ENCODE measurements around the gene KRT3.
"Not testable (repeated sequence)": the region's sequence is repeated elsewhere in the genome, so short reads cannot be mapped to it uniquely, and the experiment has no call there.

The KRT3 gene

DNA sequence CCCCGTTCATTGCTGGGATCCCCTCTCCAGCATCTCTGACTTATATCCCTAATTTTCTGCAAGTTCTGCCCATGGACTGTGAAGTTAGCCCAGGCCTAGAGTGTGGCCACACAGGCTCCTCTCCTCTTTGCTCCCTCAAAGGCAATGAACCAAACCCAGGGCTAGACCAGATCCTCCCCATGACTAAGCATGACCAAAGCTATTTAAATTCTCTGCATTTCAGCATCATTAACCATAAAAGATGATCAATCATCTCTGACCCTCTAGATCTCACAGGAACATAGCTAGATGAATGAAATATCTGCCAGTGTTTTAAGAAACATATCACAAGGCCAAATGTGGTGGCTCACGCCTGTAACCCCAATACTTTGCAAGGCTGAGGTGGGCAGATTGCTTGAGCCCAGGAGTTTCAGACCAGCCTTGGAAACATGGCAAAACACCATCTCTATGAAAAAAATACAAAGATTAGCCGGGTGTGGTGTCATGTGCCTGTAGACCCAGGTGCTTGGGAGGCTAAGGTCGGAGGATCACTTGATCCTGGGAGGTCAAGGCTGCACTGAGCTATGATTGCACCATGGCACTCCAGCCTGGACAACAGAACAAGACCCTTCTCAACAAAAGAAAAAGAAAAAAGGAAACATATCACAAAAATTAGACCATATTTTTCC lies 2.2 kb upstream of the KRT3 start:
- DNase-seq (ENCODE audit: low read depth in 2 of 2): no peak

- no peak for DNase-seq (ENCODE audit: low read depth in 2 of 2)
Observed at GRCh38 chr12:52797529-52797894, 1.6 kb upstream of the KRT3 start.

DNA sequence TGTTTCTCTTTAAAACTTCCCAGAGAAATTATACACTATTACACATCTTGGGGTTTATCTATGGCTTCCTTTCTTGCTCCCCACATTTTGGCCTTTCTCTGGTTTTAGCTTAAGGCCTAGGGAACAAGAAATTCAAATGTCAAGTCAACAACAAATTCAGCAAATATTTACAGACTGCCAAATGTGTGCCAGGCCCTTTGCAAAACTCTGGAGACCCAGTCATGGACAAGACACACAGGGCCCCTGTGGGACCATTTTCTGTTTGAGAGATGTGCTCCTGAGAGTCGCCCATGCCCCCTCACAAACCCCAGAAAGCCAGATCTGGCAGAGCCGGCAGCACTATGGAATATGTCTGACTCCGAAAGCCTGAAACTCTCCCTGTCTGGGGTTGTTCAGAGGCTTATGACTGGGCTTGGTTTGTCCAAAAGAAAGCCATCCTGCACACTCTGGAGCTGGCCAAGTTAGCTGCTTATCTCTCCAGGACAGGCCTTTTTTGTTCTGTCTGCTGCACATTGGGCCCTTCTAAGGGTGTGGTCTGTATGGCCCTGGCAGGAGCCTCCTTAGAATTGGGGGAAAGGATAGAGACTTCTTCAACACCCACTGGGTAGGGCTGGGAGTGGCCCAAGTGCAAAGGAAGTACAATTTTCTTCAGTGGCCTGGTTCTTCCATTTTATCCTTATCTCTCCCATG lies 1.1 kb upstream of the KRT3 start:
- DNase-seq (ENCODE audit: low read depth in 2 of 2): no peak

GRCh38 chr12:52796429-52796794 lies 495 bp upstream of the KRT3 start:
- no peak for DNase-seq (ENCODE audit: low read depth in 2 of 2)

DNA sequence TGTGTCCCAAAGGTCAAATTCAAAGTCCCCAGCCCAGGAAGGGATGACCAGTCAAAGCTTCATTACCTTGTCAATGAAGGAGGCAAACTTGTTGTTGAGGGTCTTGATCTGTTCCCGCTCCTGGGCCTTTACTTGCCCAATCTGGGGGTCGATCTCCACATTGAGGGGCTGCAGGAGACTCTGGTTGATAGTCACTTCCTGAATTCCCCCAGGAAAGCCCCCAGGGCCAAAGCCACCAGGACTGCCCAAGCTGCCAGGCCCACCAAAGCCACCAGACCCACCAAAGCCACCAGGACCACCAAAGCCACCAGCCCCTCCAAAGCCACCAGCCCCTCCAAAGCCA lies 614 bp downstream of the KRT3 start:
- DNase-seq (ENCODE audit: low read depth in 2 of 2): not testable (repeated sequence)

- DNase-seq (ENCODE audit: low read depth in 2 of 2): no peak
Observed at GRCh38 chr12:52794479-52795331, 1.2 kb downstream of the KRT3 start.

DNA sequence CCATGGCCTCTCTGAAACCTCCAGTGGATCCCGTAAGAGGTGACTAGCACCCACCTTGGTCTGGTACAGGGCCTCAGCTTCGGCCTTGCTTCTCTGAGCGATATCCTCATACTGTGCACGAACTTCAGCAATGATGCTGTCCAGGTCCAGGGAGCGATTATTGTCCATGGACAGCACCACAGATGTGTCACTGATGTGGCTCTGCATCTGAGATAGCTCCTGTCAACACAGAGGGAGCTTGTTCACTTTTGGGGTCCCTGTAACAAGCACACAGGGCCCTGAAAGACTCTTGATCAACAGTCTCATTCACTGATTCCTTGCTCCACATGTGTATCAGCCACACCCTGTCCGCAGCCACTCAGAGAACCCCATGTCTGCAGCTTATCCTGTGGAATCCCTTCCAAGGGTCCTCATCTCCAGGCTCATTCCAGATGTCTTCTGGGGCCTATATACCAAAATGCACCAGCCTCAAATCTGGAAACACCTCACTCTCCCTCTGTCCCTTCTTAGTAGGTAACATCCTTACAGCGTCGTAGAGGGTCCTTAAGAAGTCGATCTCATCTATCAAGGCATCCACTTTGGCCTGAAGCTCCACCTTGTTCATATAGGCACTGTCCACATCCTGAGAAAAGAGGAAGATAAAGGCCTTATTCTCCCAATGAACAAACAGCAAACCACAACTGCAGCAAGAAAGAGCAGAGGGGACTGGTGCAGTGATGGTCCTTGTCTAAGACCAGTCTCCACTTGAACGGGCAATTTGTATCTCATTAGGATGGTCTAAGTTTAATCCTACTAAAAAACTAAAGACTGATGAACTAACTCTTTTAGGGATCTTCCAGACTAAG lies 3.5 kb downstream of the KRT3 start:
- DNase-seq (ENCODE audit: low read depth in 2 of 2): no peak

GRCh38 chr12:52791271-52792184 lies 4.4 kb downstream of the KRT3 start:
- DNase-seq (ENCODE audit: low read depth in 2 of 2): no peak

DNA sequence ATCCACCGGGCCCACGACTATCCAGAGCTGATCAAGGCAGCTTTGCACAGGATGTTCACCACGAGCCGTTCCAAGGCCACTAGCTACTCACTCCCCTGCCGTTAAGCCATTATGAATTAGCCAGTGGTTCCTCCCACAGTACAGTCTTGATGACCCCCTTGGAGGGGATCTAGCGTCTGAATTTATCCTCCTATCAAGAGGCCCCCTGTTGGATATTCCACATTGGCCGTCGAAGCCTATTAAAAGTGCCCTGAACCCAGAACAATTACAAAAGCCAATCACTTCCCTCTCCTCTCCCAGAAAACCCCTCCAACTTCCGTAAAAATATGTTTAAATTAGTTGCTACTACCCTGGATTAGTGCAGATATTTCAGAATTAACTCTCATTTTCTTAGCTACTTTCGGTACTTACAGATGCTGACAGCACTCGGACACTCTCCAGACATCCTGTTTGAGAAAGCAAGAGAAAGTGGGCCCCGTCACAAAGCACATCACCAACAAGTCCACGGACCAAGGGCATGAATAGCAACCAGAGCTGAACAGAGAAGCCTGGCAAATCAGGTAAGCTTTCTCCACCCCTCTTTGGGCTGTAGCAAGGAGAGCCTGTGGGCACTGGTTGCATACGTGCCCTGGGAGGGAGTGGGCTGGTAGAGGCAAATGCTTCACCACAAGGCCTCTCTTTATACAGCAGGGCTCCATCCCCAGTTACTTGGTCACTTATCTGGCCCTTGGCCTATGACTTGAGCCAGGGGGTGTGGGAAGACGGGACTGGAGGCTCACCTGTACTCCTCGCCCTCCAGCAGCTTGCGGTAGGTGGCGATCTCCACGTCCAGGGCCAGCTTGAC lies 5.3 kb downstream of the KRT3 start:
- no peak for DNase-seq (ENCODE audit: low read depth in 2 of 2)

DNA sequence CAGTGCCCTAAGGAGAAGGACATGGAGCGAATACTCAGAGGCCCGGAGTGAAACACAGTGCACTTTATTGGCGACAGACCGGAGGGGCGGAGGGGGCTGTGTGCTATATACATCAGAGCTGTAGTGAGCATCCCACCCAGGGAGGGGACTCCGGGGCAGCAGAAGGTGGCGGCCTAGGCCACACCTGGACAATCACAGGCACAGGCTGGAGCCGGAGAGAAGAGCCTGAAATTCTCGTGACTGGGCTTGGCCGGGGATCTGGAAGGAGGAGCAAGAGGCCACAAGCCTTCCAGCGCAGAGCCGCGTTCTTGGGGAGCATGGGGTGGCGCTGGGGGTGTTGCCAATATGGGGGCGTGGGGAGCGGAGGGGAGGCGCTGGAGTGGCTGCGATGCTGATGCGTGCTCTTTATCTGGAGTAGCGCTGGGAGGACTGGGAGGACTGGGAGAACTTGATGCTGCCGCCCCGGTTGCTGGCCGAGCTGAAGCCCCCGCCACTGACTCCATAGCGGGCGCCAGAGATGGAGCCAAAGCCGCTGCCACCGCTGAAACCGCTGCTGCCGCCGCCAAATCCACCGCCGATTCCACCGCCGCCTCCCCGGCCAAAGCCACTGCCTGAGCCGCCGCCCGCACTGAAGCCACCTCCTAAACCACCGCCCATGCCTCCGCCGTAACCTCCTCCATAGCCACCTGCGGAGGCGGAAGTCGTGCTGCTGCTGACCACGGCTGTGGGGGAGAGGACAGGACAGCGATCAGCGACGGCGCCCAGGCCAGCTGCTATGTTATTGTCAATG lies 6.1 kb downstream of the KRT3 start:
- no peak for DNase-seq (ENCODE audit: low read depth in 2 of 2)

DNA sequence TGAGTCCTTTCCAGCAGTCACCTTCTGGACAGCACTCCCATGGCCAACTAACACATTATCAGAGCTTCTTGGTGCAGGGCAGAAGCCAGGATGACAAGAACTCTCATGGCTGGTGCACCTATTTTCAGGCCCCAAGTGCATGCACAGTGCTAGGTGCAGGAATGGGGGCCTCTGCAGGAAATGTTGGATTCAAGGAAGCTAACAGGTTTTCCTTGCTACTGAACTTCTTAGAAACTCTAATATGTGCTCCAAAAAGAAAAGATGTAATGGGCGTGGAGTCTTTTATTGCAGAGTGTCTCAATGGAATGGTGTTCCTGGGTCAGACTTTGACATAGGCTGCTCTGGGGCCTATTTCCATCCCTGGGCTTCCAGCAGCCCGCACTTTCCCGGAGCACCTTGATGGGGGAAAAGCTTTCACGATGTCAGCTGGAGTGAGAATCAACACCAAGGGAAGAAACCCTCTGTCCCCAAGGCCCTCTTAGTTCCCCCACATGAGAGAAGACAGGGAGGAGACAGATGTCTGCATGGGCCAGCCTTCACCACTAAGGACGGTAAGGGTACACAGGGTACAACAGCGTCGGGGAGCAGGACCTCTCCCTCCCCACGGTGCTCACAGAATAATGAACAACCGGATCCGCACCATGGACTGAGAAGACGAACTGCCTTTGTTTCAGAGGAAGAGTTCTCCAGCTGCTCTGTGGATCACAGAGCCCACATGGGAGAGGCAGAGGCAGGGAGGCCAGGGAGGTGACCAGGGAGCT lies 6.9 kb downstream of the KRT3 start:
- no peak for DNase-seq (ENCODE audit: low read depth in 2 of 2)

DNA sequence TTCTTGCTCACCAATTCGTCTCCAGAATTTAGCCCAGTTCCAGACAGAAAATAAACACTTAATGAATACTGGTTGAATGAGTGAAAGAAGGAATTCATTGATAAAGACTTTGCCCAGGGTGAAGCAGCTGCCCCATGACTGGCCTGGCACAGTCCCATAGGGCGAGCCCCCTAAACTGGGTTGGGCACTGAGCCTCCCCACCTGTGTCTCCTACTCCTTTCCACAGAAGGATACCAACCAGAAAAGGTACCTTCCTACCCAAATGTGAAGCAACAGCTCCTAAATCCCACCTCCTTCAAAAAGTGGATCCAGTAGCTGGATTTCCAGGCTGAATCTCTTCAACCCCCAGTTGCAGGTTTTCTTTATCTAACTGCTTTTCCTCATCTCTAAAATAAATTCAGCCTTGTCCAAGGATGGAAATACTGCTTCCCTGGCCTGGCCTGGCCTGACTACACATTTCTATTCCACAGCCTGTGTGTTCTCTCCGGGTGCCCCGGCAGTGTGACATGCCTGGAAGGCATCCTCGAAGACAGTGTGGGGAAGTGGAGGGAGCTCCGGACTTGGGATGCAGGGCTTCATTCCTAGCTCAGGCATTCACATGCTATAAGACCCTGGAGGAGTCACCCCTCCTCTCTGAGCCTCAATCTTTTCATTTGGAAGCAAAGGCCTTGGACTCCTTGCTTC lies 7.6 kb downstream of the KRT3 start:
- DNase-seq (ENCODE audit: low read depth in 2 of 2): no peak

DNA sequence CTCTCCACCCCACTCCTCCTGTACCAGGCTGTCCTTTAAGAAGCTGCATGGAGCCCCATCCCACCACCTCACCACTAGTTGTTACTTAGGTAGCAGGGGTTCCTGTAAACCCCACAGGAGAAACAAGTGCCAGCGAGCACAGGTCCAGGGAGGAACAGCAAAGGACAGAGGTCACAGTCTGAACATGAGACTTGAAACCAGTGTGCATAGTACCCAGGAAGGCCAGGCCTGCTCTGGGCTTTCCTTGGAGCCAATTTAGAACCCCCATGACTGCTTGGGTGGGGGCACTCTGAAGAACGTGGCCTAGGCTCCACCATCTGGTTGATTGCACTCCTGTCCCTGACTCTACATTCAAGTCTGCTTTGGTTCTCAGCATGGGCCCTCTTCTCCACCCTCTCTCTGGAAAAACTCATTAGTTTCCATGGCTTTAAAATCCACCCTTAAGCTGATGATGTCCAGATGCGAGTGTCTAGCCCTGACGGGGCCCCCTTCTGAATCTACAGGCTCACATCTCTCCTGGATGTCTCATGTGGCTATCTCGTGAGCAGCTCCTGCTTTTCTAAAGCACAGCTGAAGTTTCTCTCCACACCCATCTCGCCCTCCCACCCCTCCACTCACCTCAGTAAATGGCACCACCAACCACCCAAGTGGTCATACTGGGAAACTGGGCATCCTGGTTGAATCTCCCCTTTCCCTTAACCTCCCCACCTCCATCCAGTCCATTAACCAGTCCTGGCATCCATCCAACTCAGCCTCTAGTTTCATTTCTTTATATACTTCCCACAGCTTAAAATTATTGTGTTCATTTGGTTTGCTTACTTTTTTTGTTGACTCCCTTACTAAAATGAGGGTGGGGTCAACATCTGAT lies 8.4 kb downstream of the KRT3 start:
- DNase-seq (ENCODE audit: low read depth in 2 of 2): no peak

DNA sequence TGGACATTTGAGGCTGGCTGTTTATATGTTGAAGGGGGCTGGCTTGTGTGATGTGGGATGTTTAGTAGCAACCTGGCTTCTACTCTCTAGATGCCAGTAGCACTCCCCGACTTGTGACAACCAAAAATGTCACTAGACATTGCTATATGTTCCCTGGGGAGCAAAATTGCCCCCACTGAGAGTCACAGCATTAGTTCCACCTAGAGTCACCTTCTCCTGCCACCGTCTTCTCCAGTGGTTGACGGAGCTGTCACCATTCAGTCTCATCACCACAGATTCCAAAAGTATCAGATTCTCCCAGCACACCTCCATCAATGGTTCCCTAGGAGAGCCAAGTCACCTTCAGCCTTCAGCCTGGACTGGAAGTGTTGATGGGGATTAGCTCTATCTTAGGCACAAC lies 11.0 kb downstream of the KRT3 start:
- no peak for DNase-seq (ENCODE audit: low read depth in 2 of 2)

GRCh38 chr12:52783563-52784316 lies 12.2 kb downstream of the KRT3 start:
- DNase-seq (ENCODE audit: low read depth in 2 of 2): no peak

DNA sequence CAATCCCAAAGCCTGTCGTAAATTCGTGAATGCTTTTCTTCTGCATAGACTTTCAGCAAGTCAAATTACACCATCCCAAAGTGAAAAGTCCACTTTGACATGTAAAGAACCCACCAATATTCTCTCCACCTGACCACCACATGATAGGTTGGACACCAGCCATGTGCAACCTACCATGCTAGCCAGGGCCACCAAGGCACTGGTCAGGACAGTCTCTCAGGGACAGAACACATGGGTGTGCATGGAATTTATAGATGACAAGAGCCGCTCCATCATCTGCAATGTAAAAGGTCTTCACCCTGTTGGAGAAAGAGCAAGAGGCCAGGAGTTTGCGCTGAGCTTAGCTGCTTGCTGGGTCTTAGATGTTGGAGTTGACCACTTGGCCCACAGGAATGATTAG lies 13.4 kb downstream of the KRT3 start:
- DNase-seq (ENCODE audit: low read depth in 2 of 2): no peak
